Measurements from ENCODE around the gene SIRT2. TPM values are rescaled to one million over a fixed set of nuclear protein-coding genes. Genes with fewer than 3 reads are reported as not detected.

Gene SIRT2
- total RNA-seq, 3 donors from 2014 or later: 61.8 to 92.3 (median 88.2) TPM

DNA sequence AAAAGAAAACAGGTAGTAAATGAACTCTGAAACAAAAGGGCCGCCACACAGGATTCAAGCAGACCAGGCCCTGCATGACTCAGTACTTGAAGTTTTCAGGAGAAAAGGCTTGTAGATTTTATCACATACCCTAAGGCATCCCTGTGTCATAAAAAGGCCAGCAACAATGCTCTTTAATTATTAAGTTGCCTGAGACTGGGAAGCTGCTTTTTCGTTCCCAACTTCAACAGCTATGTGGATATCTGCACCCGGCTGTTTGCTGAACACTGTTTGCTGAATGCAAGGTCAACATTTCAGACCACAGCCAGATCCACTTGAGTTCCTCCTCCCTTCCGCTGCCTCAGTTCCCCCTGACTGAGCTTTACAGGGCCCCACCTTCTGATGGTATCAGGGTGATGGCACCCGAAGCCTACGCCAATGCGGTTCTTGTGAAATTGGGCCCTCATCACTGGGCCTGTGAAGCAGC lies 61.7 kb downstream of the SIRT2 start:
- Histone ChIP-seq H3K36me3 (peaks cover 18% of the 10 kb centered on the region), H3K9me3 (no peaks in the 10 kb centered on the region), H3K27ac (peak overlapping the region; percentile 58 to 91), H3K27me3 (no peaks in the 10 kb centered on the region), H3K4me3 (peak overlapping the region in 1 of 3 donors; percentile 23), H3K4me1 (peaks cover 9 to 14% of the 10 kb centered on the region in 2 donors)
- TF ChIP-seq POLR2A (IDR thresholded peaks at IDR 0.05) (no peak), POLR2AphosphoS5 (IDR thresholded peaks at IDR 0.05) (peak in 1 of 3 donors; percentile 19)
- no peak for DNase-seq (ENCODE audit: low spot score in 2 of 2)
- intact Hi-C loops (cut with DNase I; ENCODE audit: low total_unique reads): no loop called here

GRCh38 chr19:38836983-38837626 lies 62.3 kb downstream of the SIRT2 start:
- intact Hi-C loops (cut with DNase I; ENCODE audit: low total_unique reads): no loop called here
- peaks cover 18% of the 10 kb centered on the region for H3K36me3 ChIP-seq
- H3K4me3 ChIP-seq: peak overlapping the region in 1 of 3 donors; percentile 4
- H3K9me3 ChIP-seq: no peaks in the 10 kb centered on the region
- peaks cover 13 to 17% of the 10 kb centered on the region in 2 donors for H3K4me1 ChIP-seq
- no peaks in the 10 kb centered on the region for H3K27me3 ChIP-seq
- peak overlapping the region; percentile 58 to 91 for H3K27ac ChIP-seq
- peak in 1 of 2 donors; percentile 40 for DNase-seq (ENCODE audit: low spot score in 2 of 2)
- TF ChIP-seq, protein P1, sequence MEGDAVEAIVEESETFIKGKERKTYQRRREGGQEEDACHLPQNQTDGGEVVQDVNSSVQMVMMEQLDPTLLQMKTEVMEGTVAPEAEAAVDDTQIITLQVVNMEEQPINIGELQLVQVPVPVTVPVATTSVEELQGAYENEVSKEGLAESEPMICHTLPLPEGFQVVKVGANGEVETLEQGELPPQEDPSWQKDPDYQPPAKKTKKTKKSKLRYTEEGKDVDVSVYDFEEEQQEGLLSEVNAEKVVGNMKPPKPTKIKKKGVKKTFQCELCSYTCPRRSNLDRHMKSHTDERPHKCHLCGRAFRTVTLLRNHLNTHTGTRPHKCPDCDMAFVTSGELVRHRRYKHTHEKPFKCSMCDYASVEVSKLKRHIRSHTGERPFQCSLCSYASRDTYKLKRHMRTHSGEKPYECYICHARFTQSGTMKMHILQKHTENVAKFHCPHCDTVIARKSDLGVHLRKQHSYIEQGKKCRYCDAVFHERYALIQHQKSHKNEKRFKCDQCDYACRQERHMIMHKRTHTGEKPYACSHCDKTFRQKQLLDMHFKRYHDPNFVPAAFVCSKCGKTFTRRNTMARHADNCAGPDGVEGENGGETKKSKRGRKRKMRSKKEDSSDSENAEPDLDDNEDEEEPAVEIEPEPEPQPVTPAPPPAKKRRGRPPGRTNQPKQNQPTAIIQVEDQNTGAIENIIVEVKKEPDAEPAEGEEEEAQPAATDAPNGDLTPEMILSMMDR (IDR thresholded peaks at IDR 0.05): no peak
- TF ChIP-seq POLR2A (IDR thresholded peaks at IDR 0.05) (no peak), POLR2AphosphoS5 (IDR thresholded peaks at IDR 0.05) (no peak)

DNA sequence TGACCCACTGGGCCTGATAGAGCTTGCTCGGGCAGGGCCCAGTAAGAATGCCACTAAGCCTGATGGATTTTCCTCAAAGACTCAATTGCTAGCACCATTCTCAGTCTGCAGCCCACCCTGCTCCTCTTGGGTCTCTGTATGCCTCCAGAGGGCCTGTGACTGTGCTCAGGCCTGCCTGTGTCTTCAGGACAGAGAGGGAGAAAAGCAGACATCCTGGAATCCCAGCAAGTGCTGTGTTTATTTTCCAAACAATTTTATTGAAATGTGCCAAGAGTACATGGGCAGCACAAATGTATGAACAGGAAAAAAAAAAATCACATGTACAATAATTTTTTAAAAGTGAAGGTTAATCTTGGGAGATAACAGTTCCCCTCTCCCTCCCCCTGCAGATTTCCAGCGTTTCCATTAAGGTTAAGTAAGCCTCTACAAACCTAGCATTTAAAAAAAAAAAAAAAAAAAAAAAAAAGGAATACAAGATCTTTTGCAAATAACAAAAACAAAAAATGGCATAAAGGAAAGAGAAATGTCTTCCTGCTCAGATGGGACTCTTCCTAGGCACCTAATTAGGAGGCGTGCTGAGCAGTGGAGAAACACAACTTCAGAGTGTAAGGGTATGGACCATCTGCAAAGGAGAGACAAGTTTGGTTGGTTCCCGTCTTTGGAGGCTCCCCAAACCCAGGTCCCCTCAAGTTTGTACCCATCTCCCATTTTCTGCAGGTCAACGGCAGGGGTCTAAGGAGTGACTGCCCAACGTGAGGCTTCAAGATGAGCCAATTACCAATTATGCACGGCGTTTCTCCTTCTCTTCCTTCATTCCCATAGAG lies 63.0 kb downstream of the SIRT2 start:
- no peak for DNase-seq (ENCODE audit: low spot score in 2 of 2)
- Histone ChIP-seq H3K9me3 (no peaks in the 10 kb centered on the region), H3K36me3 (peaks cover 13% of the 10 kb centered on the region), H3K27me3 (no peaks in the 10 kb centered on the region), H3K27ac (peak overlapping the region; percentile 58 to 91), H3K4me3 (peak overlapping the region in 1 of 3 donors; percentile 4), H3K4me1 (peaks cover 13 to 17% of the 10 kb centered on the region in 2 donors)
- TF ChIP-seq, protein P1 (IDR thresholded peaks at IDR 0.05): no peak
- TF ChIP-seq POLR2AphosphoS5 (IDR thresholded peaks at IDR 0.05): no peak
- TF ChIP-seq POLR2A (IDR thresholded peaks at IDR 0.05): no peak
- intact Hi-C loops (cut with DNase I; ENCODE audit: low total_unique reads): no loop called here

- H3K27ac ChIP-seq: peak overlapping the region; percentile 5 to 67
- no peaks in the 10 kb centered on the region for H3K36me3 ChIP-seq
- DNase-seq (ENCODE audit: low spot score in 2 of 2): no peak
- peaks cover 17 to 19% of the 10 kb centered on the region in 2 donors for H3K4me1 ChIP-seq
- no peak overlapping the region for H3K4me3 ChIP-seq
- TF ChIP-seq POLR2A (IDR thresholded peaks at IDR 0.05): no peak
- no peaks in the 10 kb centered on the region for H3K9me3 ChIP-seq
- intact Hi-C loops (cut with DNase I; ENCODE audit: low total_unique reads): no loop called here
- H3K27me3 ChIP-seq: no peaks in the 10 kb centered on the region
Observed at GRCh38 chr19:38834590-38834989, 64.8 kb downstream of the SIRT2 start.

DNA sequence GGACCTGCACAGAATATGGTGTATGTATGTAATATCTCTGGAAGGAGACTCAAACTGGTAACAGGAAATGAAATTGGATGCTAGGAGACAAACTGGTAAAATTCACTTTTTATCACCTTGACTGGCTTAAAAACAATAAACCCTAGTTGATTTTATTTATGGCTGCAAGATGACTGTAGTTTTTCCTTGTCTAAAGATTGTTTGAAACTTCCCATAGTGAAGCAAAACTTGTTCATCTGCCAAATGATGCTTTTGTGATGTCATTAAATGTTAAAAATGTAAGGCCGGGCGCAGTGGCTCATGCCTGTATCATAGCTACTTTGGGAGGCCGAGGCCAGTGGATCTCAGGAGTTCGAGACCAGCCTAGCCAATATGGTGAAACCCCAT lies 65.3 kb downstream of the SIRT2 start:
- TF ChIP-seq POLR2AphosphoS5 (IDR thresholded peaks at IDR 0.05): no peak
- Histone ChIP-seq H3K9me3 (no peaks in the 10 kb centered on the region), H3K4me3 (no peak overlapping the region), H3K27me3 (no peaks in the 10 kb centered on the region), H3K4me1 (peaks cover 17 to 19% of the 10 kb centered on the region in 2 donors), H3K27ac (peak overlapping the region; percentile 5 to 67), H3K36me3 (no peaks in the 10 kb centered on the region)
- no peak for DNase-seq (ENCODE audit: low spot score in 2 of 2)
- intact Hi-C loops (cut with DNase I; ENCODE audit: low total_unique reads): no loop called here

GRCh38 chr19:38833092-38833425 lies 66.4 kb downstream of the SIRT2 start:
- Histone ChIP-seq H3K27me3 (no peaks in the 10 kb centered on the region), H3K9me3 (no peaks in the 10 kb centered on the region), H3K4me1 (peaks cover 11 to 19% of the 10 kb centered on the region in 2 donors), H3K27ac (peak overlapping the region; percentile 61 to 68), H3K4me3 (no peak overlapping the region), H3K36me3 (no peaks in the 10 kb centered on the region)
- TF ChIP-seq, protein P1 (IDR thresholded peaks at IDR 0.05): no peak
- TF ChIP-seq POLR2AphosphoS5 (IDR thresholded peaks at IDR 0.05): no peak
- TF ChIP-seq POLR2A (IDR thresholded peaks at IDR 0.05): no peak
- intact Hi-C loops (cut with DNase I; ENCODE audit: low total_unique reads): no loop called here
- DNase-seq (ENCODE audit: low spot score in 2 of 2): no peak

Data from breast epithelium (tissue), 4 donors.